ENCODE measurements around the gene ZNF469.

The ZNF469 gene

GRCh38 chr16:88416686-88417085 is 33.9 kb downstream of the ZNF469 start:
- TF ChIP-seq ZNF274 (IDR thresholded peaks at IDR 0.05; ENCODE audit: low read depth, low read length): no peak
- no peak overlapping the region for H3K4me3 ChIP-seq (ENCODE audit: low read length)

GRCh38 chr16:88417684-88418476 is 35.1 kb downstream of the ZNF469 start:
- no peak overlapping the region for H3K4me3 ChIP-seq (ENCODE audit: low read length)
- no peak for TF ChIP-seq ZNF274 (IDR thresholded peaks at IDR 0.05; ENCODE audit: low read depth, low read length)

GRCh38 chr16:88418869-88419268 is 36.1 kb downstream of the ZNF469 start:
- TF ChIP-seq ZNF274 (IDR thresholded peaks at IDR 0.05; ENCODE audit: low read depth, low read length): no peak

GRCh38 chr16:88419790-88420189 is 37.0 kb downstream of the ZNF469 start:
- no peak for TF ChIP-seq ZNF274 (IDR thresholded peaks at IDR 0.05; ENCODE audit: low read depth, low read length)

More at GRCh38 chr16:88418869-88419268, 36.1 kb downstream of the ZNF469 start:
- no peak overlapping the region for H3K4me3 ChIP-seq (ENCODE audit: low read length)

GRCh38 chr16:88420496-88420895 is 37.7 kb downstream of the ZNF469 start:
- TF ChIP-seq ZNF274 (IDR thresholded peaks at IDR 0.05; ENCODE audit: low read depth, low read length): no peak
- no peak overlapping the region for H3K4me3 ChIP-seq (ENCODE audit: low read length)

More at GRCh38 chr16:88419790-88420189, 37.0 kb downstream of the ZNF469 start:
- H3K4me3 ChIP-seq (ENCODE audit: low read length): no peak overlapping the region

GRCh38 chr16:88421301-88421700 is 38.5 kb downstream of the ZNF469 start:
- no peak for TF ChIP-seq ZNF274 (IDR thresholded peaks at IDR 0.05; ENCODE audit: low read depth, low read length)

GRCh38 chr16:88421871-88422433 is 39.2 kb downstream of the ZNF469 start:
- no peak overlapping the region for H3K4me3 ChIP-seq (ENCODE audit: low read length)
- TF ChIP-seq ZNF274 (IDR thresholded peaks at IDR 0.05; ENCODE audit: low read depth, low read length): no peak

More at GRCh38 chr16:88421301-88421700, 38.5 kb downstream of the ZNF469 start:
- H3K4me3 ChIP-seq (ENCODE audit: low read length): no peak overlapping the region

GRCh38 chr16:88422733-88423447 is 40.1 kb downstream of the ZNF469 start:
- TF ChIP-seq ZNF274 (IDR thresholded peaks at IDR 0.05; ENCODE audit: low read depth, low read length): no peak

GRCh38 chr16:88423448-88423850 is 40.7 kb downstream of the ZNF469 start:
- H3K4me3 ChIP-seq (ENCODE audit: low read length): no peak overlapping the region
- TF ChIP-seq ZNF274 (IDR thresholded peaks at IDR 0.05; ENCODE audit: low read depth, low read length): no peak

More at GRCh38 chr16:88422733-88423447, 40.1 kb downstream of the ZNF469 start:
- H3K4me3 ChIP-seq (ENCODE audit: low read length): no peak overlapping the region

GRCh38 chr16:88424587-88425235 is 42.0 kb downstream of the ZNF469 start:
- TF ChIP-seq ZNF274 (IDR thresholded peaks at IDR 0.05; ENCODE audit: low read depth, low read length): no peak

GRCh38 chr16:88426018-88426417 is 43.3 kb downstream of the ZNF469 start:
- no peak for TF ChIP-seq ZNF274 (IDR thresholded peaks at IDR 0.05; ENCODE audit: low read depth, low read length)
- no peak overlapping the region for H3K4me3 ChIP-seq (ENCODE audit: low read length)

More at GRCh38 chr16:88424587-88425235, 42.0 kb downstream of the ZNF469 start:
- no peak overlapping the region for H3K4me3 ChIP-seq (ENCODE audit: low read length)

- no peak overlapping the region for H3K4me3 ChIP-seq (ENCODE audit: low read length)
- TF ChIP-seq ZNF274 (IDR thresholded peaks at IDR 0.05; ENCODE audit: low read depth, low read length): no peak
Observed at GRCh38 chr16:88427376-88427775, 44.6 kb downstream of the ZNF469 start.

- no peak overlapping the region for H3K4me3 ChIP-seq (ENCODE audit: low read length)
- TF ChIP-seq ZNF274 (IDR thresholded peaks at IDR 0.05; ENCODE audit: low read depth, low read length): no peak
Observed at GRCh38 chr16:88428156-88428555, 45.4 kb downstream of the ZNF469 start.
